Cardiac septum (tissue), 1 donor: ENCODE results near the gene MMEL1. TPM values are rescaled to one million over a fixed set of nuclear protein-coding genes. Genes with fewer than 3 reads are reported as not detected.
A peak's percentile ranks its signal among the peaks of the same experiment; 100 is the strongest.
"Not testable (repeated sequence)": the region's sequence is repeated elsewhere in the genome, so short reads cannot be mapped to it uniquely, and the experiment has no call there.

ENCODE experiments used
- DNase-seq: peaks from one replicate; pipeline ENCODE4 v3.0.0-alpha.2; 2020; ENCODE audit warnings: low spot score
- intact Hi-C: fragments of 100-400 bp; cut with DNase I; formaldehyde crosslinking; loops from one replicate; pipeline ENCODE4 v1.14.0; 2022
- total RNA-seq: library from RNA; stranded (reverse); fragmentation: NEBNext Ultra II Directional; extraction: Animal tissue kit (Norgen Biotek cat#: 25700); gene quantifications from one replicate; pipeline ENCODE4 v1.2.1, GENCODE V29; 2021
- donor health status: DM: no; HTN: no; CAD: no.

The MMEL1 gene
- total RNA-seq, 1 donor from 2014 or later, result not detected

- intact Hi-C loops, result no loop called here
- no peak for DNase-seq
These were observed 78.0 kb downstream of the MMEL1 start for GRCh38 chr1:2554621-2555387.

DNA sequence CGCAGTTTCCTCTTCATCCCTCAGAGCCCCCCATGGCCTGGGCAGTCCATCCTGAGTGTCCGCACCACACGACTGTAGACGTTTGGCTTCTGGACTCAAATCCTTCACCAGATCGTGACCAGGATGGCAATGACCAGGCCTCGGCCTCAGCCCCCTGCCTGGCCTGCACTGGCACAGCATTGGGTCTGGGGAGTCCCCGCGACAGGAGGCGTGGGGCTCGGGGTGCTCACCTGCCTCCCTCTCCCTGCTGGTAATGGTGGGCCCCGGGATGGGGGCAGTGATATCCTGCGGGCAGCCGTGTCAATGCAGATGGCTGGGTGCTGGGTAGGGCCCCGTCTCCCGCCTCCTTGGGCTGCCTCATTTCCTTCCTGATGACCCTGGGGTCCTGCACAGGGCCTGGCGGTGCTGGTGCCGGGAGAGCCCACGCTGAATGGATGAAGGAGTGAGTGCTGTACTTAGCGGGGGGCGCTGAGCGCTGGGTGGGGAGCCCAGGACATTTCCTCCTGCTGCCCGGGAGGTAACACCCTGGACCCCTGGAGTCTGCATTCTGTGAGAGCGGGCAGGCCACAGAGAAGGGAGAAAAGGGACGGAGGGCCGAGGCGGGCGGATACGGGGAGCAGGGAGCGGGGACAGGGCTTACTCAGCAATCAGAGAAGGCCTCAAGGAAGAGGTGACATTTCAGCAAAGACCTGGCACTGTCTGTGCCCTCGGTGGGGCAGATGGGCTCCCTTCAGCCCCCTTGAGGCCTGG is 78.8 kb downstream of the MMEL1 start:
- intact Hi-C loops, result no loop called here
- DNase-seq, result no peak

GRCh38 chr1:2553076-2553475 is 79.7 kb downstream of the MMEL1 start:
- intact Hi-C loops, DNase-seq: not testable (repeated sequence)

GRCh38 chr1:2552189-2552588 is 80.6 kb downstream of the MMEL1 start:
- intact Hi-C loops, result no loop called here
- DNase-seq, result no peak

DNA sequence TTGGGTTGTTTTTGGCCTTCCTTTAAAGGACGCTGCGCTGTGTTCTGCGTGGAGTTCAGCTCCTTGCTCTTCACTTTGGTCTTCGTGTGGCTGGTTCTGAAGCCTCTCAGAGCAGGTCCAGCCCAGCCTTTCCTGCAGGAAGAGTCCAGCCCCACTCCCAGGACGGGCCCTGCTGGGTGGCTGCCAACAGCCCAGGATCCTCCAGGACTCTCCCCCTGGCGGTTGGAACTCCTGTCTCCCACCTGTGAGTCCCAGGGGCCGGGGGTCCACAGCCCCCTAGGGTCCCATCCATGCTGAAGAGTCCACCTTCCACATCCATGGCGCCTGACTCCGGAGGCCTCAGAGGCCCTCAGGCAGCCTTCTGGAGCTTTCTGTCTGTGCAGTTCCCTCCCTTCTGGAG is 81.3 kb downstream of the MMEL1 start:
- DNase-seq, intact Hi-C loops: not testable (repeated sequence)

DNA sequence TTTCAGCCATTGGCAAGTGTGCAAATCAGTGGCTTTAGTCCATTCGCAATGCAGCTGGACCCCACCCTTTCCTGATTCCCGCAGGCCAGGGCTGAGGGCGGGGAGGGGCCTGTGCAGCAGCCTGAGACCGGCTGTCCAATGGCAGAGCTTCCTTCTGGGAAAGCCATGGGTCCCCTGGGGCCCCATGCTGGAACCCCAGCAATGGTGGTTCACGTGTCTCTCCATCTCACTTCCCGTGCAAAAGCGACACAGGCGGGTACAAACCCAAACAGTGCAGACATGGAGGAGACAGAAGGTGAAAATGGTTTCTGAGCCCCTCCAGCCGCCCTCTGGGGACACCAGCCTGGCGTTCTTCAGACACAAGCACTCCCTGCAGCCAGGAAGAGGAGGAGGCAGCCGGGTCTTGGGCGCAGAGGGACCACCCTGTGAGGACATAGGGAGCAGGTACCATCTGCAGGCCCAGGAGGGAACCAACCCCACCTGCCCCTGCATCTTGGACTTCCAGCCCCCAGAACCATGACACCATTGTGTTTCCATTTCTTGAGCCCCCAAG is 82.4 kb downstream of the MMEL1 start:
- intact Hi-C loops, DNase-seq: not testable (repeated sequence)

- not testable (repeated sequence) for DNase-seq
- intact Hi-C loops, result loop anchor here (2.0 to 5.0 kb wide), 3 partner anchors 29 to 352 kb away; partner anchors contain the start of gene PRXL2B
These were observed 83.3 kb downstream of the MMEL1 start for GRCh38 chr1:2549367-2550029.

DNA sequence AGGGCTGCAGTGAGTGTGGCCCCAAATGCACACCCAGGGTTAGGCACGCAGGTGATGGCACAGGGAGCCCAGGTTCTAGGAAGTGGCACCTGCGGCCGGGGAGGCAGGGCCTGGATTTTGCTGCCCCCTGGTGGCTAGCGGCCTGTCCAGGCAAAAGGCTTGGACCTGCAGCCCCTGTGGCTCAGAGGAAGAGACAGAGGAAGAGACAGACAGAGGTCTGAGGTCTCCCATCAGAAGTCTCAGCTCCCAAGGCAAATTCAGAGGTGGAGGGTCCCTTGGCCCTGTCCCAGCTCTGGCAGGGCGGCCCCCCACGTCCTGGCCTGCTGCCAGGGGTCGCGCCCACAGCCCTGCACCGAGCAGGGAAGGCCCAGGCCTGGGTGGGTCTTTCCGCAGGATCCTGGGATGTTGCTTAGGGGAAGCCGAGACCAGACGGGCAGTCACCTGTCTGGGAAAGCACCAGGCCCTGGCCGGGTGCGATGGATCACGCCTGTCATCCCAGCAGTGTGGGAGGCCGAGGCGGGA is 84.7 kb downstream of the MMEL1 start:
- intact Hi-C loops, result loop anchor here (1.0 to 5.0 kb wide), 4 partner anchors 31 to 351 kb away; partner anchors contain the start of gene PRXL2B
- DNase-seq, result peak; percentile 94

DNA sequence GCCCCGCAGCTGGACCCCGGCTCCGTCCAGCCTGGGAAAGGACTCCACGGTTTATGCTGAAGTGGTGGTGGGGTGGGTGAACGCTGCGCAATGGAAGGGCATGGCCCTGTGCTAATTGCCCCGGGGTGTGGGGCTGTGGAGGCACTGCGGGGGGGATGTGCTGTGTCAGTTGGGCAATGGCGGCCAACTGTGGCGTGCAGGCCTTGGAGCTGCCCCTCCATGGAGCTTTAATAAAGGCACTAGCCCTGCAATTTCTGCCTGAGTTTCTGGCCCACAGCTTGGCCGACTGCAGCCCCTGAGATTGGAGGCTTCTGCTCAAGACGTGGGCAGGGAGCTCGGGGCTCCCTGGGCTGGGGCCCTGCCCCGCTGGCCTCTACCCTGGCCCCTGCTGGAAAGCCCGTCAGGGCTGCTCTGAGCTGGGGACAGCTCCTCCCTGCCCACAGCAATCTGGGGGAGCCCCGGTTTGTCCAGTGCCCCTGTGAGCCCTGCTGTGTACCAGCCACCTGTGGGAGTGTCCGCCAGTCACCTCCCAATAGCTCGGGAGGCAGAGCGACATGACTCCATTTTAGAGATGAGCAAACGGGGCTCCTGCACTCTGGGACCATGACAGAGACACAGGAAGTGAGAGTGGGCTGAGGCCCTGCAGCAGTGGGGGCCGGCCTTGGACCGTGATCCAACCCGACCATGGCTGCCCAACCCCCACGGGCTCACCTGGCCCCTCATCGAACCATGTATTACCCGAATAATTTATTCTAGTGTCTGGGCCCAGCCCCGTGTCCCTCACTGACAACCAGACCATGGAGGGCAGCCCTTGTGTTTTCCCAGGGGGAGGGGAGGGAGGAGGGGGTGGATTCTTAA is 85.4 kb downstream of the MMEL1 start:
- intact Hi-C loops, result loop anchor here (1.0 to 5.0 kb wide), 5 partner anchors 17 to 350 kb away; partner anchors contain the start of genes HES5 and PRXL2B
- no peak for DNase-seq

DNA sequence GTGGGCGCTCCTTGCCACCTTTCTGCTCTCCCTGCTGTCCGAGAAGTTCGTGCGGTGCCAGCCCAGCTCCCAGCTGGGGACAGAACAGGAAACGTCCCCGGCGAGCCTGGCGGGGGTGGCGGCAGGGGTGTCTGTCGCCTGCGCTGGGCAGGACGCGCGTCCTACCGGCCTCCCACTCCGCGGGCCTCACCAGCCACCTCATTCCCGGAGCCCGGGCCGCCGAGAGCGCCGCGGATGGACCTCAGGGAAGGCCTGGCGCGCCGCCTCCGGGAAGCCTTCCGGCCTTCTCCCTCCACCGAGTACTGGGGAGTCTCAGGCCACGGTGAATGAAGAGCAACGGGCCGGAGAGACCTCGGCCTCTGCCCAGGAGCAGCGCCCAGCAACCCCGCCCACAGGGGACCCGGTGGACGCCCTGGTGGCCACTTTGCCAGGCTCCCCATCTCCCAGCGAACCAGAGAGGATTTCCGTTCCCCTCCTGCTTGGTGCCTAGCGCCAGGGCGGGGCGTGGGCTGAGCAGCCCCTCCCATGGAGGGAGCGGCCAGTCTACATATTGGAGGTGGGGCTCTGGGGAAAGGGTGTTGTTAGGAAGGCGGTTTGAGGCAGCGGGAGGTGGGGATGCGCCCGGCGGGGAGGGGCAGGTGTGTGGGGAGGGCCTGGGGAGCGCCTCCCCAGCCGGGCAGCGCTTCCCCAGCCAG is 86.2 kb downstream of the MMEL1 start:
- DNase-seq, result peak; percentile 94
- intact Hi-C loops, result loop anchor here (1.0 to 5.0 kb wide), 2 partner anchors 16 to 349 kb away; partner anchors contain the start of gene HES5

DNA sequence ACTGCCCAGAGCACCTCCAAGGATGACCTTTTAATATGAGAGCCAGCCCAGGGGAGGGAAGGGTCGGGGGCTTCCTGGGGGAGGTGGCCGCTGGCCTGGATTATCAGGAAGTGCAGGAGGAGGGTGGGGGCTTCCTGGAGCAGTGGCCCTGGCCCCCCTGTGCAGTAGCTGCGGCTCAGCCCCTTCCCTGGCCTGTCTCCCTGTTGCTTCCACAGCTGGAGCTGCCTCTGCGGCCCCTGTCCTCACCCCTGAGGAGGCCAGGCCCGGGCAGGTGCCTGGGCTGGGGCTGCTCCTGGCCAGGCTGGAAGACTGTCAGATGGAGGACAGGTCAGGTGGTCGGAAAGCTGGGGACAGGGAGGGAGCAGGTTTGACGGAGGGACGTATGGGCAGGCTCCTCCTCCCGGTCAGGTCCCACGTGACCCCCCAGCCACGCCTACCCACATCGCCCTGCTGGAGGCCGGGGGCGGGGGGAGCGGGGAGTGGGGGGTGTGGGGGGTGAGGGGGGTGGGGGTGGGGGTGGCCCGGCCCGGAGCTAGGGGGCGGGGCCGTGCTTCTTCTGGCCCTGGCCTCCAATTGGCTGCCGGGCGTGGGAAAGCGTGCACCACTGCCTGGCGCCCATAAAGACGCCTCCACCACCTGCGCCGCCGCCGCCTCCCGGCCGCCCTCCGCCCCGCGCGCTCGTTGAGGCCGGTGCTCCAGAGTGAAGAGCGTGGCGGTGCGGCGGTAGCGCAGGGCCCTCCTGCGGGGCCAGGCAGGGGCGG is 86.9 kb downstream of the MMEL1 start:
- DNase-seq, result peak; percentile 96
- intact Hi-C loops, result loop anchor here (5.0 kb wide), 1 partner anchor 349 kb away; no protein-coding TSS in a partner anchor

DNA sequence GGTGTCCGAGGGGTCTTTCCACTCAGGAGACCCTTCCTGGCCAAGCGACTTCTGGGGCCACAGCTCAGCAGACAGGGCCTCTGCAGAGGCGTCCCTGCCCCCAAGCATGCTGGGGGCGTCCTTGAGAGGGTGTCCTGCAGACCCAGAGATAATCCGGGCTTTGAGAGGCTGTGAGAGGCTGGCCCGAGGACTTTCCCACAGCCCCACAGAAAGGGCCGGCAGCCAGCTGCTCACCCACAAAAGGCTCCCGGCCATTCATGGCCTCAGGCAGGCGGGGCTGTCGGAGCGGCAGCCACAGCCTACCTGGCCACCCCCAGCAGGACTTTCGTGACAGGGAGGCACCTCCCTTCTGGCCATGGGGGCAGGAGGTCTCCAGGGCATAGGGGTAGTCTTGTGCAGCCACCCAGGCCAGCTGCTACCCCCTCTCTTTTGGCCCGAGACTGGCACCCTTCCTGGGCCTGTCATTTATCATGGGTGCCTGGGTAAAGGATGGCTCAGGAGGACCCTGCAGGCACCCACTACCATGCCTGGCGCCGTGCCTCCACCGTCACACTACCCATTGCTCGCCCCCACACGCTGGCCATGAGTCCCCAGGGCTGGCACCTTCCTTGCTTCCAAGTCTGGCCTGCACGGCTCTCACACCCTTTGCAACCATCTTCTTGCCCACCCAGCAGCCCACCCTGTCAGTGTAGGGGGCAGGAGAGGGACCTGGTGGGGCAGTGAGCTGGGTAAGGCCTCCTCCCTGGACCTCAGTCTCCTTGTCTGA is 87.8 kb downstream of the MMEL1 start:
- intact Hi-C loops, result loop anchor here (5.0 kb wide), 1 partner anchor 348 kb away; no protein-coding TSS in a partner anchor
- DNase-seq, result no peak

- DNase-seq, result no peak
- intact Hi-C loops, result no loop called here
These were observed 88.5 kb downstream of the MMEL1 start for GRCh38 chr1:2544093-2544874.

DNA sequence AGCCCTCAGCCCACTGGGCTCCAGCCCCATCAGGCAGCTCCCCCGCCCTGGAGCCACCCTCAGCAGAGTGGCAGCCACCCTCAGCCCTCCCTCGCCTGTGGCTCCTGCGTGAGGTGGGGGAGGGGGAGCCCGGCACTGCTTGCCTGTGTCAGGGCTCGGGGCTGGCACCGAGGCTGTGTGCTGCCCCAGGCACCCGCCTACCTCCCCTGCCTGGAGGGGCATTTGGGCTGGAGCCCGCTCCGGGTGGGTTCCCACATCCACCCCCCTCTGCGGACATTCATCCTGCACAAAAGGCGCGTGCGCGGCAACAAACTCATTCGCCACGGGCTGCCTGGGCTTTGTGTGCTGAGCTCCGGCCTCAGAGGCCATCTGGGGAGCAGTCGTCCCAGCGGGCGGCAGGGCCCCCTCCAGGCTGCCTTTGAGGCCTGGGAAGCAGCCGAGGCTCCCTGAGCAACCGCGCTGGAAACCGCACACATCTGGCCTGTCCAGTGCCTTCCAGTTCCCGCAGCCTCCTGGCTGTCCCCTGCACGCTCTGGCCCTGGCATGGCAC is 89.2 kb downstream of the MMEL1 start:
- no peak for DNase-seq
- intact Hi-C loops, result no loop called here

GRCh38 chr1:2542246-2542915 is 90.4 kb downstream of the MMEL1 start:
- no peak for DNase-seq
- intact Hi-C loops, result no loop called here
